HEK293T (cell line): ENCODE data around the gene GPR39.

Experiments
- ARNT ChIP-seq: fragments of 450-650 bp; IDR thresholded peaks from 2 replicates; pipeline ENCODE4 v1.6.1; 2017; ENCODE audit warnings: mild to moderate bottlenecking
- BHLHE40 ChIP-seq: fragments of 450-650 bp; IDR thresholded peaks from 2 replicates; pipeline ENCODE4 v1.6.1; 2016; ENCODE audit warnings: mild to moderate bottlenecking, moderate library complexity, borderline replicate concordance
- CTBP1 ChIP-seq: fragments of 450-650 bp; IDR thresholded peaks from 2 replicates; pipeline ENCODE4 v1.6.1; 2016; ENCODE audit warnings: borderline replicate concordance
- ELF4 ChIP-seq: fragments of 450-650 bp; IDR thresholded peaks from 2 replicates; pipeline ENCODE4 v1.6.1; 2017; ENCODE audit warnings: antibody characterized with exemption
- FOXA1 ChIP-seq: fragments of 450-650 bp; IDR thresholded peaks from 2 replicates; pipeline ENCODE4 v1.6.1; 2016; ENCODE audit warnings: mild to moderate bottlenecking
- FOXK2 ChIP-seq: fragments of 450-650 bp; IDR thresholded peaks from 2 replicates; pipeline ENCODE4 v1.6.1; 2016; ENCODE audit warnings: mild to moderate bottlenecking
- FOXM1 ChIP-seq: fragments of 450-650 bp; IDR thresholded peaks from 2 replicates; pipeline ENCODE4 v1.6.1; 2017; ENCODE audit warnings: mild to moderate bottlenecking, borderline replicate concordance
- HDGF ChIP-seq: fragments of 450-650 bp; IDR thresholded peaks from 2 replicates; pipeline ENCODE4 v1.6.1; 2017; ENCODE audit warnings: antibody characterized with exemption, borderline replicate concordance
- LEF1 ChIP-seq: fragments of 450-650 bp; IDR thresholded peaks from 2 replicates; pipeline ENCODE4 v1.6.1; 2017; ENCODE audit warnings: mild to moderate bottlenecking, borderline replicate concordance
- SP1 ChIP-seq: fragments of 450-650 bp; IDR thresholded peaks from 2 replicates; pipeline ENCODE4 v1.6.1; 2017
- SUZ12 ChIP-seq: fragments of 450-650 bp; IDR thresholded peaks from 2 replicates; pipeline ENCODE4 v1.6.1; 2016; ENCODE audit warnings: mild to moderate bottlenecking
- TARDBP ChIP-seq: fragments of 450-650 bp; IDR thresholded peaks from 2 replicates; pipeline ENCODE4 v1.6.1; 2016

DNA sequence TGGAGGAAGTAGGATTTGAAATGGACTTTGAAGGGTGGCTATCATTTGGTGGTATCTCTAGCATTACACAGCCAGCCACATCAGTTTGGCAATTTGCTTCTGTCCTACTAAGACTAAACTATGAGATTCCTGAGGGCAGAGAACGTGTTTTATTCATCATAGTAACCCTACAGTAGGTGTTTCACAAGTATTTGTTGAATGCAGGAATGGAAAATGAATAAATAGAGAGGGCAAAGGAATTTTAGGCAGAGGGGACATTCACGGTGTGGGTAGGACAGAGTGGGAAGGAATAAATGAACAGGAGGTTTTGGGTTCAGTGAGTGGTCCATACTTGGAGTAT is 15.7 kb upstream of the GPR39 start:
- TF ChIP-seq SP1 (no peak), LEF1 (no peak), SUZ12 (no peak), CTBP1 (no peak), FOXK2 (no peak), FOXA1 (no peak), HDGF (no peak), BHLHE40 (no peak), ELF4 (no peak), TARDBP (no peak), FOXM1 (no peak), ARNT (no peak)
